ENCODE results near the gene CERS4. TPM values are rescaled to one million over a fixed set of nuclear protein-coding genes. Genes with fewer than 3 reads are reported as not detected.
"Not testable (repeated sequence)": the region's sequence is repeated elsewhere in the genome, so short reads cannot be mapped to it uniquely, and the experiment has no call there.

The CERS4 gene
- polyA plus RNA-seq, 6 donors from 2014 or later, result 36.3 to 53.3 (median 43.7) TPM

- Mint-ChIP-seq H3K4me3 (peak overlapping the region in 6 of 8 donors; percentile 14 to 84 (median 57)), H3K4me1 (peaks cover 34 to 65% (median 44%) of the 10 kb centered on the region in 3 donors), H3K27ac (peak overlapping the region; percentile 69 to 97 (median 84)), H3K27me3 (no peaks in the 10 kb centered on the region), H3K9me3 (peaks cover 0 to 9% (median 5%) of the 10 kb centered on the region in 7 donors), H3K36me3 (peaks cover 0 to 8% of the 10 kb centered on the region in 2 donors)
- peak; percentile 73 to 80 for ATAC-seq (ENCODE audit: low read depth in 2 of 2)
- DNase-seq, result peak; percentile 27
These were observed 31.4 kb downstream of the CERS4 start for GRCh38 chr19:8240274-8241229.

DNA sequence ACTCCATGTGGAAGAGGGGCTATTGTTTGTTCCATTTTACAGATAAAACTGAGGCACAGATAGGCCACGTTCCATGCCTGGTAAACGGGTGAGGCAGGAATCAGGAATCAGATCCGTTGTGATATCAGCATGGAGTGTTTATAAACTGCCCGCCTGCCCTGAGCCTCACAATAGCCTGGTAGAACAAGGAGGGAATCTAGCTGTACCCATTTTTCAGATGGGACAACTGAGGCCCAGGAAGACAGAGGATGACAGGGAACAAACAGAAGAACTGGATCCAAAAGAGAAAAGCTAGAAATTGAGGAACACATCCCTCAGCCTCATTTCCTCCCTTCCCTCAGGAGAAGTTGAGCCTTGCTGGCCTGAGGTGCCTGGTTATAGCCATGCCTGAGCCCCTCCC lies 32.5 kb downstream of the CERS4 start:
- peak overlapping the region in 1 of 8 donors; percentile 59 for H3K4me3 Mint-ChIP-seq
- peaks cover 37 to 65% (median 52%) of the 10 kb centered on the region in 3 donors for H3K4me1 Mint-ChIP-seq
- no peak for ATAC-seq (ENCODE audit: low read depth in 2 of 2)

DNA sequence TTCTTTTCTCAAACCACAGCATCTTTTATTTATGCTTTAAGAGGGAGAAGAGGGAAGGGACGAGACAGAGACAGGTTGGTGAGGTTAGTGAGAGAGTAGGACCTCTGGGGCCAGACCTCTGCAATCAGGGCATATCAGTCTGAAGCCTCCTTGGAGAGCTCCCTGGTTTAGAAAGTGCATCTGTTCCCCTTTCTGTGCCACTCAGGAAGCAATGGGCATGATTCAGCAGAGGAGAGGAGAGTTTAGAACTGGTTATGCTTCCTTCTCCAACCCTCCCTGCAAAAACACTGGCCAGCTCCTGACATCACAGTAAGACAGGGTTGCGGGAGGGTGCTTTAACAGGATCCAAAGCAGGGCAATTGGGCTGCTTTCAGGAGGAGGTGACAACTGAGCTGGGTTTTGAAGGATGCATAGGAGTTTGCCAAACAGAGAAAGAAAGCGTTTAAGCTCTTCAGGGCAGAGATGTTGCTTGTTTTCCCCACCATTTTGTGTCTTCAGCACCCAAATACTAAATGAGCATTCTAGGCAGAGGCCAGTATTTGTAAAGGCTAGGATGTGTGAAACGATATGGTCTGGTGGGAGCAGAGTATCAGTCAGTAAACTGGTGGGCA lies 33.1 kb downstream of the CERS4 start:
- Mint-ChIP-seq H3K4me3 (no peak overlapping the region), H3K36me3 (peaks cover 0 to 8% of the 10 kb centered on the region in 2 donors), H3K4me1 (peaks cover 38 to 61% (median 54%) of the 10 kb centered on the region in 3 donors), H3K27ac (peak overlapping the region in 4 of 6 donors; percentile 21 to 79 (median 64)), H3K27me3 (no peaks in the 10 kb centered on the region), H3K9me3 (peaks cover 0 to 9% (median 5%) of the 10 kb centered on the region in 7 donors)
- DNase-seq (no peak), ATAC-seq (ENCODE audit: low read depth in 2 of 2) (no peak)

More for the DNA sequence above, 32.5 kb downstream of the CERS4 start:
- Mint-ChIP-seq H3K9me3 (peaks cover 0 to 9% (median 5%) of the 10 kb centered on the region in 7 donors), H3K27ac (peak overlapping the region in 3 of 6 donors; percentile 51 to 79 (median 73)), H3K27me3 (no peaks in the 10 kb centered on the region), H3K36me3 (peaks cover 0 to 8% of the 10 kb centered on the region in 2 donors)
- DNase-seq, result no peak

GRCh38 chr19:8243146-8243545 lies 34.0 kb downstream of the CERS4 start:
- Mint-ChIP-seq H3K4me1 (peaks cover 36 to 58% (median 54%) of the 10 kb centered on the region in 3 donors), H3K9me3 (peaks cover 1 to 9% (median 6%) of the 10 kb centered on the region in 7 donors), H3K27me3 (no peaks in the 10 kb centered on the region), H3K36me3 (peaks cover 3 to 12% of the 10 kb centered on the region in 2 donors), H3K4me3 (no peak overlapping the region), H3K27ac (peak overlapping the region in 3 of 6 donors; percentile 36 to 52 (median 47))
- DNase-seq (no peak), ATAC-seq (ENCODE audit: low read depth in 2 of 2) (no peak)

DNA sequence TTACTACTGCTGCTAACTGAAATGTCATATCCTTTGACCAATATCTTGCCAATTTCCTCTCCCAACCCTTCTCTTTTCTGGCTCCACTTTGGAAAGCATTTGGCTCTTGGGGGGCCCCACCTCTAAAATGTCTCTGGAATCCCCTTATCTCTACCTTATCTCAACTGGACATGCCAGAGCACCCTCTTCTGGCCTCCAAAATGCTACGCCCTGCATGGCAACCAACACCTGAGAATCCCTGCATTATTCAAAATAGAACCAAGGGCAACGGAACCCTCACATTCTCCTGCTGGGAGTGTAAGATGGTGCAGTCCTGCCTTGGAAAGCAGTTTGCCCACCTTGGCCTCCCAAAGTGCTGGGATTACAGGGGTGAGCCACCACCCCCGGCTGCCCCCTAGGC lies 35.3 kb downstream of the CERS4 start:
- Mint-ChIP-seq H3K36me3 (peaks cover 8 to 23% of the 10 kb centered on the region in 2 donors), H3K27me3 (no peaks in the 10 kb centered on the region), H3K27ac (peak overlapping the region in 2 of 6 donors; percentile 73 to 82), H3K4me3 (no peak overlapping the region), H3K9me3 (peaks cover 4 to 10% (median 6%) of the 10 kb centered on the region in 7 donors), H3K4me1 (peaks cover 43 to 55% (median 54%) of the 10 kb centered on the region in 3 donors)
- DNase-seq (no peak), ATAC-seq (ENCODE audit: low read depth in 2 of 2) (no peak)

DNA sequence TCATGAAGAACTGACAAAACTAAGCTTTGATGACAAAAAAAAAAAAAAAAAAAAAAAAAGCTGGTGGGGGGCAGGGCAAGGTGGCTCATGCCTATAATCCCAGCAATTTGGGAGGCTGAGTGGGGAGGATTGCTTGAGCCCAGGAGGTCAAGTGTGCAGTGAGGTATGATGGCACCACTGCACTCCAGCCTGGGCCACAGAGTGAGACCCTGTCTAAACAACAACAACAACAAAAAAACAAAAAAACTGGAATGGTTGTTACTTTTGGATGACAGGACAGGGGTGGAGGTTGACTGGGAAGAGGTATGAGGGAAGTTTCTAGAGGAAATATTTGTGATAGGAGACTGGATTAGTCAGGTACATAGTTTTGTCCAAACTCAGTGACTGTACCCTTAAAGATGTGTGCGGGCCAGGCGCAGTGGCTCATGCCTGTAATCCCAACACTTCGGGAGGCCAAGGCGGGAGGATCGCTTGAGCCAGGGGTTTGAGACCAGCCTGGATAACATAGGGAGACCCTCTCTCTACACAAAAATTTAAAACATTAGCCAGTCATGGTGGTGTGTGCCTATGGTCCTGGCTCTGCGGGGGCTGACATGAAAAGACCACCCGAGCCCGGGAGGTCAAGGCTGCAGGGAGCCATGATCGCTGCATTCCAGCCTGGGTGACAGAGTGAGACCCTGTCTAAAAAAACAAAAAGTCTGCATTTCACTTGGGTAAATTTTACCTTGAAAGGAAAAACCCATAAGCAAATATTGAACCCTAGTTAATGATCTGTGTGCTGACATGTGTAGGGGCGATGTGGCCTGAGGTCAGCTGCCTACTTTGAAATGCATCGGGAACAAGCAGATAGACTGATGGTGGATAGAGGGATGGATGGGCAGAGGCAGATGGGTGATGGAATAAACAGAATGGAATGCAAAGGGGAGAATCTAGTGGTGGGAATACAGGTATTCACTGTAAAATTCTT lies 37.0 kb downstream of the CERS4 start:
- peaks cover 8 to 23% of the 10 kb centered on the region in 2 donors for H3K36me3 Mint-ChIP-seq
- no peaks in the 10 kb centered on the region for H3K27me3 Mint-ChIP-seq
- no peak for ATAC-seq (ENCODE audit: low read depth in 2 of 2)
- peaks cover 32 to 42% (median 39%) of the 10 kb centered on the region in 3 donors for H3K4me1 Mint-ChIP-seq
- no peak for DNase-seq
- H3K4me3 Mint-ChIP-seq, result no peak overlapping the region
- peak overlapping the region in 4 of 6 donors; percentile 20 to 72 (median 48) for H3K27ac Mint-ChIP-seq
- H3K9me3 Mint-ChIP-seq, result peaks cover 3 to 10% (median 5%) of the 10 kb centered on the region in 7 donors

- not testable (repeated sequence) for H3K9me3 Mint-ChIP-seq; H3K4me3 Mint-ChIP-seq; H3K27me3 Mint-ChIP-seq; ATAC-seq (ENCODE audit: low read depth in 2 of 2); DNase-seq
- Mint-ChIP-seq H3K36me3 (peaks cover 8 to 18% of the 10 kb centered on the region in 2 donors), H3K4me1 (peaks cover 23 to 36% (median 29%) of the 10 kb centered on the region in 3 donors), H3K27ac (peak overlapping the region in 3 of 6 donors; percentile 76 to 93 (median 91))
These were observed 38.1 kb downstream of the CERS4 start for GRCh38 chr19:8247129-8247890.

DNA sequence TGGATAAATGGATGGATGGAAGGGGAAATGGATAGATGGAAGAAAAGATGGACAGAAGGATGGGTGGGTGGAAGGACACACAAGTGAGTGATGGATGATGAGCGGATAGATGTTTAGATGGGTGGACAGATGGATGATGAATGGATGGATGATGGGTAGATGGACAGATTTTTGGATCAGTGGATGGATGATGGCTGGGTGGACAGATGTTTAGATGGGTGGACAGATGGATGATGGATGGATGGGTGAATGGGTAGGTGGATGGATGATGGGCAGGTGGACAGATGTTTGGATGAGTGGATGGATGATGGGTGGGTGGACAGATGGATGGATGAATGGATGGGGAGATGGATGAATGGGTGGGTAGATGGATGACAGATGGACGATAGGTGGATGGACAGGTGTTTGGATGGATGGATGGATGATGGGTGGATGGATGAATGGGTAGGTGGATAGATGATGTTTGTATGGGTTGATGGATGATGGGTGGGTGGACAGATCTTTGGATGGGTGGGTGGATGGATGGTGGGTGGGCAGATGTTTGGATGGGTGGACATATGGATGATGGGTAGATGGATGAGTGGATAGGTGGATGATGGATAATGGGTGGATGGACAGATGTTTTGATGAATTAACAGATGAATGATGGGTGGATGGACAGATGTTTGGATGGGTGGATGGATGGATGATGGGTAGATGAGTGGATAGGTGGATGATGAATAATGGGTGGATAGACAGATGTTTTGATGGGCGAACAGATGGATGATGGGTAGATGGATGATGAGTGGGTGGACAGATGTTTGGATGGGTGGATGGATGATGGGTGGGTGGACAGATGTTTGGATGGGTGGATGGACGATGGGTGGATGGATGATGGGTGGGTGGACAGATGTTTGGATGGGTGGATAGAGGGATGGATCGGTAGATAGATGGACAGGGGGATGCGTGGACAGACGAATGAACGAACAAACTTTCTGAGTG lies 39.5 kb downstream of the CERS4 start:
- DNase-seq (no peak), ATAC-seq (ENCODE audit: low read depth in 2 of 2) (no peak)
- H3K27ac Mint-ChIP-seq, result peak overlapping the region in 5 of 6 donors; percentile 4 to 91 (median 10)

DNA sequence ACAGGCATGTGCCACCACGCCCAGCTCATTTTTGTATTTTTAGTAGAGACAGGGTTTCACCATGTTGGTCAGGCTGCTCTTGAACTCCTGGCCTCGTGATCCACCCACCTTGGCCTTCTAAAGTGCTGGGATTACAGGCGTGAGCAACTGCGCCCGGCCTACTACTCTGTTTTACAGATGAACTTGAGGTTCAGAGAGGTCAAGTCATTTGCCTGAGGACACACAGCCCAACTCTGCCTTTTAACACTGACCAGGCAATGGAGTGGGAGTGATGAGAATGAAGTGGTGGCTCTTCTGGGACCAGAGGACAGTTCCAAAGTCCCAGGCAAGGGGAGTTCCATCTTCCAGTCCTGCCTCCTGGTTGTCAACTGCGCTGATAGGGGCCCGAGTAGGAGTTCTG lies 41.4 kb downstream of the CERS4 start:
- ATAC-seq (ENCODE audit: low read depth in 2 of 2), result no peak
- H3K27me3 Mint-ChIP-seq, result no peaks in the 10 kb centered on the region
- peaks cover 8 to 22% of the 10 kb centered on the region in 2 donors for H3K36me3 Mint-ChIP-seq
- H3K4me1 Mint-ChIP-seq, result peaks cover 14 to 31% (median 20%) of the 10 kb centered on the region in 3 donors
- H3K9me3 Mint-ChIP-seq, result peaks cover 0 to 7% (median 0%) of the 10 kb centered on the region in 7 donors
- no peak for DNase-seq
- peak overlapping the region in 2 of 6 donors; percentile 7 to 45 for H3K27ac Mint-ChIP-seq
- H3K4me3 Mint-ChIP-seq, result no peak overlapping the region

More for the DNA sequence above, 39.5 kb downstream of the CERS4 start:
- H3K27me3 Mint-ChIP-seq, result no peaks in the 10 kb centered on the region
- peaks cover 8 to 22% of the 10 kb centered on the region in 2 donors for H3K36me3 Mint-ChIP-seq
- peaks cover 23 to 40% (median 23%) of the 10 kb centered on the region in 3 donors for H3K4me1 Mint-ChIP-seq
- H3K9me3 Mint-ChIP-seq, result peaks cover 0 to 7% (median 0%) of the 10 kb centered on the region in 7 donors
- no peak overlapping the region for H3K4me3 Mint-ChIP-seq

DNA sequence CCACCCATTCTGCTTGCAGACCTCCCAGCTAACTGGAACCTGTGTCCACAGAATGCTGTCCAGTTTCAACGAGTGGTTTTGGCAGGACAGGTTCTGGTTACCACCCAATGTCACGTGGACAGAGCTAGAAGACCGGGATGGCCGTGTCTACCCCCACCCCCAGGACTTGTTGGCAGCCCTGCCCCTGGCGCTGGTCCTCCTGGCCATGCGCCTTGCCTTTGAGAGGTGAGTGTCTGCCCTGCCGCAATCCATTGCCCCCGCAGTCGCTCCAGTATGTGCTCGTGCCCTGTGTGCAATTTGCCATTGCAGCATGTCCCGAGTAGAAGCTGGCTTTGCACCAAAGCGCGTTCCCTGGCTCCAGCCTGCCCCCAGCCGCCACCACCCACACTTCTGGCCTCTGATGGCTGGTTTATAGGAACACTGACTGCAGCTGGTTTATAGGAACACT lies 41.9 kb downstream of the CERS4 start:
- peaks cover 14 to 29% (median 20%) of the 10 kb centered on the region in 3 donors for H3K4me1 Mint-ChIP-seq
- H3K9me3 Mint-ChIP-seq, result peaks cover 0 to 7% (median 0%) of the 10 kb centered on the region in 7 donors
- no peak overlapping the region for H3K4me3 Mint-ChIP-seq
- peak overlapping the region in 1 of 6 donors; percentile 45 for H3K27ac Mint-ChIP-seq
- DNase-seq (no peak), ATAC-seq (ENCODE audit: low read depth in 2 of 2) (no peak)
- no peaks in the 10 kb centered on the region for H3K27me3 Mint-ChIP-seq
- peaks cover 8 to 26% of the 10 kb centered on the region in 2 donors for H3K36me3 Mint-ChIP-seq

Data from naive B cell (primary cell).